ENCODE measurements around the gene RHOF. TPM values are rescaled to one million over a fixed set of nuclear protein-coding genes. Genes with fewer than 3 reads are reported as not detected.

Gene RHOF
- total and polyA plus RNA-seq, 2 donors (not counting 1 experiment from before 2014, with no cell fraction given), result 2.3 to 6.8 TPM

- H3K79me2 ChIP-seq (ENCODE audit: control insufficient read depth, insufficient read depth, low read length), result peaks cover 65% of the 10 kb centered on the region
- no peak overlapping the region for H2AFZ ChIP-seq (ENCODE audit: low read length)
- no peak overlapping the region for H3K4me3 ChIP-seq (replicated peaks in 1 of 4; ENCODE audit: control extremely low read depth in 1 of 4, insufficient read depth in 1 of 4, low read depth in 3 of 4, low read length in 4 of 4)
- no peaks in the 10 kb centered on the region for H3K27me3 ChIP-seq (ENCODE audit: control insufficient read depth, insufficient read depth, low read length)
- peaks cover 49% of the 10 kb centered on the region for H3K36me3 ChIP-seq (ENCODE audit: control insufficient read depth, insufficient read depth, low read length)
- no peak overlapping the region for H3K4me2 ChIP-seq (ENCODE audit: extremely low read depth, insufficient read depth, low read length)
- TF ChIP-seq EZH2 (IDR thresholded peaks at IDR 0.05; ENCODE audit: low read length, missing control alignments), result no peak
- H3K4me1 ChIP-seq (ENCODE audit: control insufficient read depth, extremely low read depth, insufficient read depth, low read length), result peaks cover 12% of the 10 kb centered on the region
- H3K9ac ChIP-seq (ENCODE audit: insufficient read depth, low read length), result no peak overlapping the region
- DNase-seq (ENCODE audit: low read depth in 2 of 2), result no peak
- no peaks in the 10 kb centered on the region for H3K9me3 ChIP-seq (ENCODE audit: control insufficient read depth, insufficient read depth, low read depth, low read length)
- H3K27ac ChIP-seq (ENCODE audit: insufficient read depth, low read length), result no peak overlapping the region
- no peaks in the 10 kb centered on the region for H4K20me1 ChIP-seq (ENCODE audit: control insufficient read depth, extremely low read depth, insufficient read depth, low read length)
Observed at GRCh38 chr12:121813951-121814350, 20.5 kb upstream of the RHOF start.

GRCh38 chr12:121812921-121813896 is 19.7 kb upstream of the RHOF start:
- Histone ChIP-seq H3K4me3 (replicated peaks in 1 of 4; ENCODE audit: control extremely low read depth in 1 of 4, insufficient read depth in 1 of 4, low read depth in 3 of 4, low read length in 4 of 4) (peak overlapping the region; percentile 32 to 81 (median 70)), H3K27ac (ENCODE audit: insufficient read depth, low read length) (no peak overlapping the region), H3K4me2 (ENCODE audit: extremely low read depth, insufficient read depth, low read length) (peak overlapping the region; percentile 96), H3K36me3 (ENCODE audit: control insufficient read depth, insufficient read depth, low read length) (peaks cover 51% of the 10 kb centered on the region), H3K27me3 (ENCODE audit: control insufficient read depth, insufficient read depth, low read length) (no peaks in the 10 kb centered on the region), H3K9ac (ENCODE audit: insufficient read depth, low read length) (no peak overlapping the region), H3K79me2 (ENCODE audit: control insufficient read depth, insufficient read depth, low read length) (peaks cover 70% of the 10 kb centered on the region), H3K9me3 (ENCODE audit: control insufficient read depth, insufficient read depth, low read depth, low read length) (no peaks in the 10 kb centered on the region), H3K4me1 (ENCODE audit: control insufficient read depth, extremely low read depth, insufficient read depth, low read length) (peaks cover 12% of the 10 kb centered on the region), H2AFZ (ENCODE audit: low read length) (no peak overlapping the region), H4K20me1 (ENCODE audit: control insufficient read depth, extremely low read depth, insufficient read depth, low read length) (no peaks in the 10 kb centered on the region)
- TF ChIP-seq EZH2 (IDR thresholded peaks at IDR 0.05; ENCODE audit: low read length, missing control alignments), result no peak
- no peak for TF ChIP-seq CTCF (conservative IDR thresholded peaks at IDR 0.05 in 1 of 2, IDR thresholded peaks at IDR 0.05 in 1 of 2; ENCODE audit: low read depth in 1 of 2, low read length in 2 of 2)
- DNase-seq (ENCODE audit: low read depth in 2 of 2), result peak in 1 of 2 donors; percentile 62

GRCh38 chr12:121812320-121812871 is 18.9 kb upstream of the RHOF start:
- no peaks in the 10 kb centered on the region for H4K20me1 ChIP-seq (ENCODE audit: control insufficient read depth, extremely low read depth, insufficient read depth, low read length)
- H3K4me3 ChIP-seq (replicated peaks in 1 of 4; ENCODE audit: control extremely low read depth in 1 of 4, insufficient read depth in 1 of 4, low read depth in 3 of 4, low read length in 4 of 4), result peak overlapping the region; percentile 63 to 81 (median 72)
- peak; percentile 68 to 81 for DNase-seq (ENCODE audit: low read depth in 2 of 2)
- peak overlapping the region; percentile 37 for H3K9ac ChIP-seq (ENCODE audit: insufficient read depth, low read length)
- no peaks in the 10 kb centered on the region for H3K9me3 ChIP-seq (ENCODE audit: control insufficient read depth, insufficient read depth, low read depth, low read length)
- peak overlapping the region; percentile 96 for H3K4me2 ChIP-seq (ENCODE audit: extremely low read depth, insufficient read depth, low read length)
- peaks cover 12% of the 10 kb centered on the region for H3K4me1 ChIP-seq (ENCODE audit: control insufficient read depth, extremely low read depth, insufficient read depth, low read length)
- no peak overlapping the region for H2AFZ ChIP-seq (ENCODE audit: low read length)
- H3K36me3 ChIP-seq (ENCODE audit: control insufficient read depth, insufficient read depth, low read length), result peaks cover 50% of the 10 kb centered on the region
- H3K79me2 ChIP-seq (ENCODE audit: control insufficient read depth, insufficient read depth, low read length), result peaks cover 76% of the 10 kb centered on the region
- TF ChIP-seq EZH2 (IDR thresholded peaks at IDR 0.05; ENCODE audit: low read length, missing control alignments), result no peak
- no peak for TF ChIP-seq CTCF (conservative IDR thresholded peaks at IDR 0.05 in 1 of 2, IDR thresholded peaks at IDR 0.05 in 1 of 2; ENCODE audit: low read depth in 1 of 2, low read length in 2 of 2)
- H3K27me3 ChIP-seq (ENCODE audit: control insufficient read depth, insufficient read depth, low read length), result no peaks in the 10 kb centered on the region
- H3K27ac ChIP-seq (ENCODE audit: insufficient read depth, low read length), result peak overlapping the region; percentile 44

Data from fibroblast of lung (primary cell).